HG03520 (cell line): Measurements from ENCODE around the gene WDR37.

Source experiments
- ATAC-seq: cut with Tn5 transposase; IDR thresholded peaks from one replicate; pipeline ENCODE4 v1.9.1; 2021; ENCODE audit warnings: mild to moderate bottlenecking, moderate library complexity; ENCODE audit not compliant: unreplicated experiment

WDR37 gene

GRCh38 chr10:1123972-1124371, 67.8 kb downstream of the WDR37 start:
- ATAC-seq = no peak

- ATAC-seq = no peak
These were observed 68.6 kb downstream of the WDR37 start for GRCh38 chr10:1124796-1125195.

GRCh38 chr10:1126461-1126860, 70.3 kb downstream of the WDR37 start:
- no peak for ATAC-seq

DNA sequence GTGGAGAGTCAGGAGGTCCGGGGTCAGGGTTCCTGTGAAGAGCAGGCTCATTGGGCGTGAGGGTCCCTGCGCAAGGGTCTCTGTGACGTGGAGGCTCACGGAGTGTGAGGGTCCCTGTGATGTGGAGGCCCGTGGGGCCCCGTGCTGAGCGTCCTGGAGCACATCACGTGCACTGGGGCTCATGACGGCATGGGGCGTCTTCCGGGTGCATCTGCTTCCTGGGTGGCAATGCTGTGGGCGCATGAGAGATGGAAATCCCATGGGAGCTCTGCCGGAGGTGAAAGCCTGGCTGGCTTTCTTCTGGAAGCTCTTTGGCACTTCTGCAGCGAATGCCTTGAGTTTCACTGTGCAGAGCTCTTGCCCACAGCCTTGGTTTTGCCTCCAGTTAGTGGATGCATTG, 71.4 kb downstream of the WDR37 start:
- no peak for ATAC-seq

- no peak for ATAC-seq
These were observed 71.9 kb downstream of the WDR37 start for GRCh38 chr10:1128115-1128514.

DNA sequence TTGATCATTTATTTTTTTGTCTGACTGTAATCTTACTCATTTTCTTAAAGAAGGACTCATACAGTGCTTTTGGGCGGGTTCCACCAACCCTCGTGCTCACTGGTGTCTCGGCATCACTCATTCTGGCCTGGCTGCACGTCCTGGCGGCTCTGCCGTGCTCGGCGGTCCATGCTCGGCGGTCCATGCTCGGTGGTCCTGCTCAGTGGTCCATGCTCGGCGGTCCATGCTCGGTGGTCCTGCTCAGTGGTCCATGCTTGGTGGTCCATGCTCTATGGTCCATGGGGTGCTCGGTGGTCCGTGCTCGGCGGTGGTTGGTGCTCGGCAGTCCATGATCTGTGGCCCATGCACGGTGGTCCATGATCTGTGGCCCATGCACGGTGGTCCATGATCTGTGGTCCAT, 72.5 kb downstream of the WDR37 start:
- no peak for ATAC-seq

DNA sequence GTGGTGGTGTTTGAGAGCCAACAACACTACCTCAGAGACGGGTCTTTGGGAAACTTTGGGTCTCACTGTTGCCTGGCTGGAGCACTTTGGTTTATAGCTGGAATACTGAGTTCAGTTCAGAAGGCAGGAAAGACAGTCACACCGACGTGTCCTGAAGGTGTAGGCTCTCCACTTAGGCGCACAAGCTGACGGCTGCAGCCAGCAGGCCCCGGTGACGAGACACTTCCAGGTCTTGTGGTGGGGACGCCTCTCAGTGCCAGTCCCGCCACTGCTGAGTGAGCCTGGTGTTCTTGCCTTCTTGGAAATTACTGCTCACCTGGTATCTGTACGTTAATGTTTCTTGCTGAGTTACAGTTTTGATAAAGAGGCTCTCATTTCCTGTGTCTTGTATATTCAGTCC, 74.0 kb downstream of the WDR37 start:
- no peak for ATAC-seq

GRCh38 chr10:1130995-1131790, 75.0 kb downstream of the WDR37 start:
- no peak for ATAC-seq

GRCh38 chr10:1132584-1132983, 76.4 kb downstream of the WDR37 start:
- no peak for ATAC-seq

GRCh38 chr10:1133495-1134045, 77.4 kb downstream of the WDR37 start:
- ATAC-seq = no peak

DNA sequence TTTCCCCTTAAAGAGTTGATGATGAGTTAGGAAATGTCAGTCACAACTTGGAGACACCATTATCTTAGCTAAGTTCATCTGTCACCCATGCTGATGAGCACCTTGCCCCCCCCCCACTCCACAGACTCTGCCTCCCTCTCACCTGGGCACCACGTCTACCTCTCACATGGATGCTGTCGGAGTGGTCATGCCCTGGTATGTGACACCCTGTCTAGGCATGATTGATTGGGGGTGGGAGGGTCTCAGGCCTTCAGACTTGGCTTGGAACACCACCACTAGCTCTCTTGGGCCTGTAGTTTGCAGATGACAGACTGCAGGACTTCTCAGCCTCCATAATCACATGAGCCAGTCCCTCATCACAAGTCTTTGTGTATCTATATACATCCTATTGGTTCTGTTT, 78.0 kb downstream of the WDR37 start:
- no peak for ATAC-seq

DNA sequence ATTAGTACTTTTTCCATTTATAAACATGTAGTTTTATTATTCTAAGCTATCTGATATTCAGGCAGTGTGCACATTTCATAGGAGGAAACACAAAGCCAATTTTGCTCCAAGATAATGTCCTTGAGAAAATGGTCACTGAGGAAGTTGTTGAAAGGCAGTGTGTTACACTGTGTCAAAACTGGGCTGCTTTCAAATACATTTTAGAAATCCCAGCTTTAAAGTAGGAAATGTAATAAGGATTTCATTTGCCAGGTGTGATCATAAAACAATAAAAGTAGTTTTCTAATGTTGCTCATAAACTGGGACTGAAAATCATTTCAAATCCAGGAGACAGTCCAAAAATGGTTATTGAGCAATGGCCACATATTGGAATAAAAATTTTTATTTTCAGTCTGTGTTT, 80.1 kb downstream of the WDR37 start:
- ATAC-seq = no peak

- ATAC-seq = no peak
These were observed 81.4 kb downstream of the WDR37 start for GRCh38 chr10:1137499-1138163.

DNA sequence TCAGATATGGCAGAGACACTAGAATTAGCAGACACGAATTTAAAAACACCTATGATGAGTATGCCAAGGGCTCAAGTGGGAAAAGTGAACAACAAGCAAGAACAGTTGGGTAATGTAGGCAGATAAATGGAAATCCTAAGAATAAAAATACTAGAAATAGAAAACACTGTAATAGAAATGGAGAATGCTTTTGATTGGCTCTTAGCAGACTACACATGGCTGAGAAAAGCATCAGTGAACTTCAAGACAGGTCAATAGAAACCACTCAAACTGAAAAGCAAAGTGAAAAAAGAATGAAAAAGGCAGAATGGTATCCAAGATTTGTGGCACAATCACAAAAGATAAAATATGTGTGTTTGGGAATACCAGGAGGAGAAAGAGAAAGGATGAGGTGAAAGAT, 82.3 kb downstream of the WDR37 start:
- no peak for ATAC-seq

DNA sequence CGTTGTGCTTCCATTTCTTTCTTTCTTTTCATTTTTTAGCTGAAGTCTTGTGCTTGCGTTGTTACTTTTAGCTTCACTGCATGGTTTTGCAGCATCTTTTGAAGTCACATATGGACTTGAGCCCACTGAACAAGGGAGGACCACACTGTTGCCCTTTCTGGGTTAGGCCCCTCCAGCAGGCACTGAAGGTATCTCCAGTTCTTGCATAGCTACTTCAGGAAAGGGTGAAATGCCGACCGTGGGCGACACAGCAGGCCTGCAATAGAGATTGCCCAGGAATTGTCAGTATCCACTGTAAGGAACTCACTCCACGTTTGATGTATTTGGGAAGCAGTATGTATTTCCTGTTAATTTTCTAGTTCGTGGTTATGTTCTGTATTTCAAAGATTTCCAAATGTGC, 85.1 kb downstream of the WDR37 start:
- ATAC-seq = no peak

DNA sequence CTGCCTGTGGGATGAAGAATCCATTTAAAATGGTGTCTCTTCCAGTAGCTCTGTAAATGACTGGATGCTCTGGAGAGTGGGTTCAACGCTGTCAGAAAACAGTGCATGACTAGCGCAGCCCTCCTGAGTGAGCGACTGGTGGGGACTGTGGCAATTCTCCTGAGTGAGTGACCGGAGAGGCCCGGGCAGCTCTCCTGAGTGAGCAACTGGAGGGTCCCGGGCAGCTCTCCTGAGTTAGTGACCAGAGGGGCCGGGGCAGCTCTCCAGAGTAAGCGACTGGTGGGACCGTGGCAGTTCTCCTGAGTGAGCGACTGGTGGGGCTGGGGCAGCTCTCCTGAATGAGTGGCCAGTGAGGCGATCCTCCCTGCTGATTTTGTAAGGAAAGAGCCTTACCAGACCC, 85.5 kb downstream of the WDR37 start:
- ATAC-seq = no peak

DNA sequence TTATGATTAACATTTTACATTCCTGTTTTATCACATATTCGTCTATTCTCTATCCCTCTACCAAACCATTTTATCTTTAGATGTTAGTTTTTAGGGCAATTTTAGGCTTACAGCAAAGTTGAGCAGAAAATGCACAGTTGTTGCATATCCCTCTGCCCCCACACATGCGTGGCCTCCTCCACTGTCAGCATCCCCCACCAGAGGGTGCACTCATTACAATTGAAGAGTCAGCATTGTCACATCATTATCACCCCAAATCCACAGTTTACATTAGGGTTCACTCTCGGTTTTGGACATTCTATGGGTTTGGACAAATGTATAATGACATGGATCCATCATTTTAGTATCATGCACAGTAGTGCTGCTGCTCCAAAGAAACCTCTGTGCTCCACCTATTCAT, 86.4 kb downstream of the WDR37 start:
- no peak for ATAC-seq

GRCh38 chr10:1147810-1148209, 91.6 kb downstream of the WDR37 start:
- no peak for ATAC-seq

DNA sequence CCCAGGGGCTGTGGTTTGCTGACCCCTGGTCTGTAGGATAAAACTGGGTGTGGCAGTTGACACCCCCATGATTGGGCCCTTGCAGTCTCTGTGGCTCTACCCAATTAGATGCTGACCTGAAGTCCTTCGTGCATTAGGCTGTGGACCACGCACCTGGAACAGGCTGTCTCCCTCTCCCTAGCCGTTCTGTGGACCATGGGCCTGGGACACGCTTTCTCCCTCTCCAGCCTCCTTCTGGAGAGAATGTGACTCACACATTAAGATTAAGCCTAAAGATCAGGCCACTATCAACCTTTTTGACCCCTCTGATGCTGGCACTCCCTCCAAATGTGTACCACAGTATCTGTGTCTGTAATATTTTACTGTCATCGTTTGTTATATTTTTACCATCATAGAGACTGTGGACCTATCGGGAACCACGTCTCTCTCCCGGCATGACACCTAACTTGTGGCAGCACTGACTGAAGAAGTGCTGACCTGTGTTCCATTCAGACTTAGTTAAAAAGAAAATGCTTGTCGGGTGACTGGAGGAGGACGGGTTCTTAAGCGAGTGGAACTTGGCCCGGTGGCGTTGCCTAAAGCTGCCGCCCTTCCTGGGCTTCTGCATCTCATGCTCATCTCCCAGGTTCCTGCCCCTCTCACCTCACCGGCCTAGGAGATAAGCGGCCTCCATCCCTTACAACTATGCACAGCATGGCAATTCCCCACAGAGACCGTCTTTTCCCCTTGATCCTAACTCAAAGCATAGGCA, 92.8 kb downstream of the WDR37 start:
- no peak for ATAC-seq

DNA sequence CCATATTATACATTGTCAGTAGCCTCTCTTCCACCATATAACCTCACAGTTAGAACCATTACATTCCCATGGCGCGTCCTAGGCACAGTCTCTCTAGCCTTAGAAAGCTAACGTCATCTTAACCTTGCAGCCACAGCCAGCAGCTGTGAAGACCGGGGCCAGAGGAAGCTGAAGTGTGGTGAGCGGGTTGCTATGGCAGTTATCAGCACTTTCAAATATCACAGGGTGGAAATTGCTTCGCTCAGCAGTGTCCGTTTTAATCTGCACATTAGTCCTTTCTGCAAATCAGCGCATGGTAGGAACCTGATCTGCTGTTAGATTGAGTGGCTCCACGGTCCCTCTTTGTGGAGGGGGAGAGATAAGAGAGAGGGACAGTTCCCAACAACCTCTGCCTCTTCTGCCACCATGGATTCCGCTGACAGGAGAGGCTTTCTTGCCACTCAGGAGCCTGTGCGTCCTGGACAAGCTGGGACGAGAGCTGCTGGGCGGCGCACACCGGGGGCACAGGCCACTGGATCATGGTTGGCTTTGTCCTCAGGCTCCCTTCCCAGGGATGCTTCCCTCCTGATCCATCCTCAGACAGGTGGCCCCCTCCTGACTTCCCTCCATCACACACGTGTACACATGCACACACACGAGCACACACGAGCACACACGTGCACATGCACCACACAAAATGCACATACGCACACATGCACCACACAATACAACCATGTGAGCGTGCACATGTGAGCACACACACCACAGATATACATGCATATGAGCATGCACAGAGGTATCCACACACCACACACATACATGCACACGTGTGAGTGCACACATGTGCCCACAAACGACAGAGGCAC, 93.8 kb downstream of the WDR37 start:
- ATAC-seq = no peak

GRCh38 chr10:1150638-1150955, 94.4 kb downstream of the WDR37 start:
- no peak for ATAC-seq
